H1 (cell line): ENCODE results near the gene IFRD1. TPM values are rescaled to one million over a fixed set of nuclear protein-coding genes. Genes with fewer than 3 reads are reported as not detected.

Experiments used
- CTCF ChIA-PET: fragments of 300-600 bp; sonication (Branson Sonifier 250); formaldehyde crosslinking; loops from one replicate; lab custom pipeline; 2021; ENCODE audit not compliant: partially characterized antibody; lab: Charles Lee
- POLR2A ChIA-PET: fragments of 300-600 bp; sonication (Branson Sonifier 250); formaldehyde crosslinking; loops from one replicate; lab custom pipeline; 2021; ENCODE audit warnings: inconsistent platforms; ENCODE audit not compliant: partially characterized antibody; lab: Charles Lee
- DNase-seq, 2 experiments: peaks; one replicate each; pipeline versions ENCODE4 v3.0.0 to v3.0.0-alpha.2; 2010 to 2022; ENCODE audit warnings: low spot score in 2 of 2, low read depth in 1 of 2, mixed read lengths in 1 of 2
- FAIRE-seq: peaks from 2 replicates; lab custom pipeline; 2011; peaks lifted over from hg19 to GRCh38; lab: Jason Lieb, UNC
- H2AFZ ChIP-seq: 2 replicates; pipeline ENCODE4 v1.8.1; 2012; ENCODE audit warnings: low read length, inconsistent platforms
- H2AK5ac ChIP-seq: 2 replicates; pipeline ENCODE4 v1.6.1; 2013; ENCODE audit warnings: low read depth, low read length
- H2BK120ac ChIP-seq: replicated peaks from 2 replicates; pipeline ENCODE3; 2013; ENCODE audit warnings: low read depth, low read length, inconsistent platforms
- H2BK12ac ChIP-seq: 2 replicates; pipeline ENCODE4 v1.6.1; 2013; ENCODE audit warnings: low read depth, low read length
- H2BK15ac ChIP-seq: 2 replicates; pipeline ENCODE4 v1.6.1; 2013; ENCODE audit warnings: low read length
- H2BK20ac ChIP-seq: 2 replicates; pipeline ENCODE4 v1.6.1; 2013; ENCODE audit warnings: low read length
- H2BK5ac ChIP-seq: 2 replicates; pipeline ENCODE4 v1.6.1; 2013; ENCODE audit warnings: low read depth, low read length
- H3K14ac ChIP-seq: 2 replicates; pipeline ENCODE4 v1.6.1; 2013; ENCODE audit warnings: inconsistent platforms; ENCODE audit not compliant: insufficient read length
- H3K18ac ChIP-seq: 2 replicates; pipeline ENCODE4 v1.6.1; 2013; ENCODE audit warnings: low read length; ENCODE audit errors: extremely low read depth
- H3K23ac ChIP-seq: 2 replicates; pipeline ENCODE4 v1.6.1; 2013; ENCODE audit warnings: inconsistent platforms; ENCODE audit not compliant: insufficient read length
- H3K23me2 ChIP-seq: 2 replicates; pipeline ENCODE4 v1.6.1; 2013; ENCODE audit warnings: low read depth, low read length
- H3K27ac ChIP-seq: 2 replicates; pipeline ENCODE4 v1.6.1; 2011; ENCODE audit warnings: low read depth, low read length, inconsistent platforms
- H3K27me3 ChIP-seq, 4 experiments: replicated peaks in 1 of 4; 1 replicate in 1 of 4; 2 replicates in 3 of 4; pipeline versions ENCODE4 v1.6.1 to v1.8.1; 2011 to 2013; ENCODE audit warnings: low read length in 3 of 4, mild to moderate bottlenecking in 3 of 4, inconsistent platforms in 2 of 4, mixed read lengths in 2 of 4, moderate library complexity in 1 of 4; ENCODE audit not compliant: control insufficient read depth in 3 of 4, insufficient read depth in 3 of 4; ENCODE audit errors: extremely low read depth in 1 of 4
- H3K36me3 ChIP-seq, 4 experiments: 2 replicates each; pipeline versions ENCODE4 v1.6.1 to v1.8.1; 2011 to 2013; ENCODE audit warnings: mild to moderate bottlenecking in 4 of 4, low read length in 3 of 4, moderate library complexity in 2 of 4, control low read depth in 1 of 4, inconsistent platforms in 1 of 4; ENCODE audit not compliant: insufficient read depth in 4 of 4, control insufficient read depth in 2 of 4
- H3K4ac ChIP-seq: replicated peaks from 2 replicates; pipeline ENCODE3; 2013; ENCODE audit warnings: low read length, low read depth, mixed read lengths, inconsistent platforms; ENCODE audit not compliant: insufficient read length
- H3K4me1 ChIP-seq, 4 experiments: replicated peaks in 1 of 4; 1 replicate in 1 of 4; 2 replicates in 3 of 4; pipeline versions ENCODE4 v1.6.1 to v1.8.1; 2011 to 2013; ENCODE audit warnings: low read length in 3 of 4, inconsistent platforms in 2 of 4, mixed read lengths in 1 of 4; ENCODE audit not compliant: insufficient read depth in 4 of 4, control insufficient read depth in 3 of 4
- H3K4me2 ChIP-seq, 2 experiments: 2 replicates each; pipeline versions ENCODE4 v1.6.1 to v1.8.1; 2011 to 2013; ENCODE audit warnings: low read depth in 2 of 2, low read length in 2 of 2, control low read depth in 1 of 2, inconsistent platforms in 1 of 2, mild to moderate bottlenecking in 1 of 2; ENCODE audit not compliant: insufficient read depth in 1 of 2
- H3K4me3 ChIP-seq, 4 experiments: fragments of 200-600, 300-600 bp in 1 of 4; sonication (generic), shearing (Covaris generic), sonication (Bioruptor Twin) in 1 of 4; 2 replicates each; pipeline versions ENCODE4 v1.5.1 to v1.8.1; 2011 to 2016; ENCODE audit warnings: low read length in 4 of 4, low read depth in 3 of 4, control low read depth in 2 of 4, inconsistent platforms in 2 of 4, mild to moderate bottlenecking in 2 of 4, mixed read lengths in 1 of 4, moderate library complexity in 1 of 4; ENCODE audit not compliant: insufficient read depth in 2 of 4; ENCODE audit errors: extremely low read depth in 1 of 4
- H3K56ac ChIP-seq: replicated peaks from 2 replicates; pipeline ENCODE3; 2013; ENCODE audit warnings: low read depth, mild to moderate bottlenecking, mixed read lengths, low read length, inconsistent platforms; ENCODE audit not compliant: insufficient read length
- H3K79me1 ChIP-seq: 2 replicates; pipeline ENCODE4 v1.6.1; 2013; ENCODE audit warnings: low read depth, low read length, control low read depth
- H3K79me2 ChIP-seq, 2 experiments: 2 replicates each; pipeline versions ENCODE4 v1.6.1 to v1.8.1; 2012 to 2013; ENCODE audit warnings: low read length in 2 of 2, mild to moderate bottlenecking in 2 of 2, inconsistent platforms in 1 of 2; ENCODE audit not compliant: insufficient read depth in 2 of 2, control insufficient read depth in 1 of 2
- H3K9ac ChIP-seq, 4 experiments: replicated peaks in 1 of 4; 1 replicate in 1 of 4; 2 replicates in 3 of 4; pipeline versions ENCODE4 v1.6.1 to v1.8.1; 2011 to 2013; ENCODE audit warnings: low read depth in 3 of 4, low read length in 3 of 4, control low read depth in 2 of 4, mild to moderate bottlenecking in 2 of 4, moderate library complexity in 2 of 4, inconsistent platforms in 1 of 4; ENCODE audit errors: extremely low read depth in 1 of 4
- H3K9me3 ChIP-seq, 2 experiments: 2 replicates each; pipeline versions ENCODE4 v1.6.1 to v1.8.1; 2012 to 2013; ENCODE audit warnings: mild to moderate bottlenecking in 2 of 2, moderate library complexity in 2 of 2, control low read depth in 1 of 2, inconsistent platforms in 1 of 2, low read depth in 1 of 2, low read length in 1 of 2, mixed read lengths in 1 of 2; ENCODE audit not compliant: insufficient read depth in 2 of 2
- H4K20me1 ChIP-seq, 2 experiments: replicated peaks in 1 of 2; 2 replicates each; pipeline versions ENCODE3 to v1.8.1; 2011 to 2013; ENCODE audit warnings: inconsistent platforms in 2 of 2, low read length in 2 of 2, mild to moderate bottlenecking in 1 of 2; ENCODE audit not compliant: insufficient read depth in 2 of 2, control insufficient read depth in 1 of 2
- H4K5ac ChIP-seq: 2 replicates; pipeline ENCODE4 v1.6.1; 2013; ENCODE audit warnings: low read length, low read depth, mixed read lengths, inconsistent platforms; ENCODE audit not compliant: insufficient read length
- H4K8ac ChIP-seq: 2 replicates; pipeline ENCODE4 v1.8.0; 2013; ENCODE audit warnings: mild to moderate bottlenecking, moderate library complexity, low read length, inconsistent platforms; ENCODE audit not compliant: insufficient read depth; ENCODE audit errors: extremely low read depth
- H4K91ac ChIP-seq: replicated peaks from 2 replicates; pipeline ENCODE3; 2013; ENCODE audit warnings: low read length, mixed read lengths, inconsistent platforms; ENCODE audit not compliant: insufficient read length
- CBX5 ChIP-seq: fragments of 300-800, 300-1000 bp; sonication (generic); IDR thresholded peaks from 2 replicates; pipeline ENCODE4 v1.7.1; 2016; ENCODE audit warnings: antibody characterized with exemption, low read length, low read depth
- CBX8 ChIP-seq: fragments of 300-800, 300-1000 bp; sonication (generic); IDR thresholded peaks from 2 replicates; pipeline ENCODE4 v1.7.1; 2016; ENCODE audit warnings: low read depth, low read length, borderline replicate concordance
- CEBPB ChIP-seq: IDR thresholded peaks from 2 replicates; pipeline ENCODE4 v1.6.1; 2012; ENCODE audit warnings: low read depth, low read length
- EZH2 ChIP-seq: fragments of 200-600 bp; sonication (generic); IDR thresholded peaks from 2 replicates; pipeline ENCODE4 v1.7.1; 2012; ENCODE audit warnings: low read depth, mild to moderate bottlenecking, moderate library complexity, low read length, inconsistent platforms; ENCODE audit not compliant: severe bottlenecking
- GTF2F1 ChIP-seq: IDR thresholded peaks from 2 replicates; pipeline ENCODE4 v1.6.1; 2012; ENCODE audit warnings: low read depth, low read length, improper control_type of control experiment, borderline replicate concordance
- JUN ChIP-seq: IDR thresholded peaks from 2 replicates; pipeline ENCODE4 v1.6.1; 2011; ENCODE audit warnings: low read depth, mild to moderate bottlenecking, improper control_type of control experiment, low read length
- KDM5A ChIP-seq: fragments of 200-600 bp; IDR thresholded peaks from 2 replicates; pipeline ENCODE4 v1.7.1; 2012; ENCODE audit warnings: mild to moderate bottlenecking, low read length, inconsistent platforms, mixed read lengths
- RXRA ChIP-seq: IDR thresholded peaks from 2 replicates; pipeline ENCODE4 v1.6.1; 2011; ENCODE audit warnings: low read depth, mild to moderate bottlenecking, low read length, moderate library complexity; ENCODE audit not compliant: insufficient read depth
- SAP30 ChIP-seq: fragments of 300-600 bp; sonication (generic); IDR thresholded peaks from 2 replicates; pipeline ENCODE4 v1.7.1; 2012; ENCODE audit warnings: low read length, moderate library complexity, mild to moderate bottlenecking, inconsistent platforms; ENCODE audit not compliant: insufficient read depth, insufficient replicate concordance
- SIX5 ChIP-seq: IDR thresholded peaks from 2 replicates; pipeline ENCODE4 v1.6.1; 2011; ENCODE audit warnings: mild to moderate bottlenecking, low read depth, low read length
- TAF7 ChIP-seq: optimal IDR thresholded peaks from 2 replicates; pipeline ENCODE3; 2011; ENCODE audit warnings: low read depth, mild to moderate bottlenecking, inconsistent platforms, low read length, moderate library complexity, borderline replicate concordance
- WGBS, 2 experiments: shearing (Covaris generic) in 1 of 2; methylation state at CpG; one replicate each; pipeline versions ENCODE4 v1.1.6 to v1.1.7; 2013 to 2015; ENCODE audit warnings: low lambda C conversion rate in 2 of 2, mixed read lengths in 2 of 2, inconsistent platforms in 1 of 2, low coverage in 1 of 2, missing lambda C conversion rate in 1 of 2; ENCODE audit not compliant: insufficient replicate concordance in 2 of 2, insufficient coverage in 1 of 2, insufficient read length in 1 of 2; ENCODE audit errors: extremely low coverage in 1 of 2, missing lambda C conversion rate in 1 of 2; 5-methylcytosine and 5-hydroxymethylcytosine counted together
- polyA plus RNA-seq, 7 experiments: library from polyadenylated mRNA; depleted of rRNA in 3 of 7; stranded (reverse) in 5 of 7; unstranded in 2 of 7; fragments of >200 nt in 5 of 7; fragments of 200-250 nt in 2 of 7; gene quantifications; 1 replicate in 5 of 7; 2 replicates in 1 of 7; 4 replicates in 1 of 7; pipeline versions ENCODE4 v1.2.1 to v1.2.3, GENCODE V29; 2011 to 2013; ENCODE audit warnings: missing spikeins in 2 of 7, mixed read lengths in 2 of 7
- total RNA-seq: library from RNA; stranded (reverse); fragmentation: NEBNext Ultra II Directional; extraction: Animal tissue kit (Norgen Biotek cat#: 25700); gene quantifications from 2 replicates; pipeline ENCODE4 v1.2.1, GENCODE V29; 2021
- TF ChIP-seq, protein P1 (sequence below): IDR thresholded peaks from 2 replicates; pipeline ENCODE4 v1.6.1; 2012; ENCODE audit warnings: inconsistent platforms

Gene IFRD1
- total and polyA plus RNA-seq, 2 of the 8 experiments (the other 6 are each of a cell fraction or from before 2014, with no cell fraction given) = 23.0 to 50.4 TPM

DNA sequence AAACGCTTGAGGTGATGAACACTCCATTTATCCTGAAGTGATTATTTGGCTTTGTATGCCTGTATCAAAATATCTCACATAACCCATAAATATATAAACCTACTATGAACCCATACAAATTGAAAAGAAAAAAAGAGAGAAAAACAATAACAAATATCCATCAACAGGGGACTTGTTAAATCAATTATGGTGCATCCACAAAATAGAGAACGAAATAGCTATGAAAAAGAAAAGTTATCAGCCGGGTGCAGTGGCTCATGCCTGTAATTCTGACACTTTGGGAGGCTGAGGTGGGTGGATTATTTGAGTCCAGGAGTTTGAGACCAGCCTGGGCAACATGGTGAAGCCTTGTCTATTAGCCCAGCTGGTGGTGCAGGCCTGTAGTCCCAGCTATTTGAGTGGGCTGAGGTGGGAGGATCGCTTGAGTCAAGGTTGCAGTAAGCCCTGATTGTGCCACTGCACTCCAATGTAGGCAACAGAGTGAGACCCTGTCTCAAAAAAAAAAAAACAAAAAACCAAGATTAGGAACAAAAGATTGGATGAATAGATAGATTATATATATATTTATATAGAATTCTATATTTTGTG lies 30.6 kb upstream of the IFRD1 start:
- Histone ChIP-seq H3K36me3 (no peaks in the 10 kb centered on the region), H2BK5ac (no peak overlapping the region), H4K5ac (no peak overlapping the region), H3K4me1 (peaks cover 1 to 21% (median 14%) of the 10 kb centered on the region in 4 experiments; a peak in 6 of 7 replicates), H3K27me3 (no peaks in the 10 kb centered on the region), H2AFZ (no peak overlapping the region), H3K79me1 (no peaks in the 10 kb centered on the region), H3K23ac (no peak overlapping the region), H3K14ac (no peak overlapping the region), H2AK5ac (no peak overlapping the region), H4K91ac (no peak overlapping the region), H3K79me2 (no peaks in the 10 kb centered on the region), H3K4me2 (no peak overlapping the region), H3K27ac (no peak overlapping the region), H3K9me3 (0 out of 4 replicates have a peak, but pooled peaks cover 0 to 2% of the 10 kb centered on the region in 2 experiments), H3K4ac (no peak overlapping the region), H4K20me1 (no peaks in the 10 kb centered on the region), H3K23me2 (no peaks in the 10 kb centered on the region), H3K56ac (no peak overlapping the region), H2BK15ac (no peak overlapping the region), H2BK20ac (no peak overlapping the region), H3K18ac (no peak overlapping the region), H4K8ac (no peak overlapping the region), H3K4me3 (no peak overlapping the region), H3K9ac (no peak overlapping the region), H2BK12ac (no peak overlapping the region), H2BK120ac (no peak overlapping the region)
- FAIRE-seq (no peak), DNase-seq (no peak)
- ChIA-PET CTCF (interaction anchor here (0.7 to 1.3 kb wide), 4 partner anchors 9 to 1120 kb away, joined by 3 to 5 read pairs (median 4); no protein-coding TSS in a partner anchor), POLR2A (interaction anchor here (5.7 kb wide), 1 partner anchor 31 kb away, joined by 57 read pairs; the partner anchor contains the start of gene IFRD1)
- 82% methylated on average over 4 of the region's 4 CpGs; no CpG with 5 or more reads in 1 of the 2 experiments for WGBS, 2 experiments
- TF ChIP-seq TAF7 = no peak
- no peak for TF ChIP-seq GTF2F1
- TF ChIP-seq, protein P1, sequence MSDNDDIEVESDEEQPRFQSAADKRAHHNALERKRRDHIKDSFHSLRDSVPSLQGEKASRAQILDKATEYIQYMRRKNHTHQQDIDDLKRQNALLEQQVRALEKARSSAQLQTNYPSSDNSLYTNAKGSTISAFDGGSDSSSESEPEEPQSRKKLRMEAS = no peak
- no peak for TF ChIP-seq CEBPB
- TF ChIP-seq SIX5 = no peak
- TF ChIP-seq CBX8 = no peak
- TF ChIP-seq KDM5A = no peak
- TF ChIP-seq JUN = no peak
- no peak for TF ChIP-seq SAP30
- no peak for TF ChIP-seq CBX5
- TF ChIP-seq RXRA = no peak
- TF ChIP-seq EZH2 = no peak
